ENCODE data around the gene BAD. TPM values are rescaled to one million over a fixed set of nuclear protein-coding genes. Genes with fewer than 3 reads are reported as not detected.
A peak's percentile ranks its signal among the peaks of the same experiment; 100 is the strongest.

BAD gene
- total and polyA plus RNA-seq, 2 of the 13 experiments (the other 11 are each of a cell fraction or from before 2014, with no cell fraction given): 17.9 to 28.5 TPM

- peak; percentile 39 for TF ChIP-seq PAXIP1 (CRISPR knock-in tag; conservative IDR thresholded peaks at IDR 0.05)
- peak; percentile 93 for TF ChIP-seq ZNF143 (CRISPR knock-in tag; IDR thresholded peaks at IDR 0.05)
- TF ChIP-seq SP4 (CRISPR knock-in tag; IDR thresholded peaks at IDR 0.05): peak; percentile 70
- peak; percentile 85; the same call in 1 of the 2 replicates for TF ChIP-seq SSRP1 (CRISPR knock-in tag; IDR thresholded peaks at IDR 0.05)
- peak; percentile 84; the same call in 1 of the 2 replicates for TF ChIP-seq ZBTB42 (CRISPR knock-in tag; IDR thresholded peaks at IDR 0.05)
- 0 out of 2 replicates have a peak, but pooled peaks have one; percentile 70 for TF ChIP-seq ZBTB38 (CRISPR knock-in tag; IDR thresholded peaks at IDR 0.05)
- TF ChIP-seq ZFP91 (CRISPR knock-in tag; IDR thresholded peaks at IDR 0.05; ENCODE audit: borderline replicate concordance): peak; percentile 99
- peak; percentile 77 for TF ChIP-seq ZFY (CRISPR knock-in tag; IDR thresholded peaks at IDR 0.05)
- TF ChIP-seq STAT5B (CRISPR knock-in tag; IDR thresholded peaks at IDR 0.05): no peak
- TF ChIP-seq ZNF761 (CRISPR knock-in tag; conservative IDR thresholded peaks at IDR 0.05): no peak
- TF ChIP-seq TBL1XR1 (IDR thresholded peaks at IDR 0.05; ENCODE audit: borderline replicate concordance, low read length, partially characterized antibody): peak; percentile 6
- peak; percentile 64 for TF ChIP-seq ETV5 (CRISPR knock-in tag; IDR thresholded peaks at IDR 0.05; ENCODE audit: borderline replicate concordance)
- peak; percentile 92 for TF ChIP-seq ZNF574 (CRISPR knock-in tag; IDR thresholded peaks at IDR 0.05)
- TF ChIP-seq ARHGAP35 (CRISPR knock-in tag; IDR thresholded peaks at IDR 0.05; ENCODE audit: borderline replicate concordance): no peak; the same call in 1 of the 2 replicates
- no peak for TF ChIP-seq CSRNP2 (CRISPR knock-in tag; conservative IDR thresholded peaks at IDR 0.05; ENCODE audit: low read depth)
- TF ChIP-seq ZNF629 (CRISPR knock-in tag; conservative IDR thresholded peaks at IDR 0.05): peak; percentile 77
- peak; percentile 71; the same call in 1 of the 2 replicates for TF ChIP-seq SAFB2 (CRISPR knock-in tag; IDR thresholded peaks at IDR 0.05; ENCODE audit: borderline replicate concordance, low read depth)
- no peak for TF ChIP-seq ZNF580 (CRISPR knock-in tag; IDR thresholded peaks at IDR 0.05; ENCODE audit: borderline replicate concordance, low read depth)
- peak in 1 of 2 experiments; percentile 44; a peak in 1 of 4 replicates for TF ChIP-seq POLR2A (IDR thresholded peaks at IDR 0.05; ENCODE audit: insufficient read depth in 1 of 2, low read depth in 2 of 2, low read length in 2 of 2)
Observed at GRCh38 chr11:64246871-64247728, 37.4 kb downstream of the BAD start, which contains the start of gene PPP1R14B (continued).
